HCT116 (cell line): ENCODE results near the gene OR51V1. TPM values are rescaled to one million over a fixed set of nuclear protein-coding genes. Genes with fewer than 3 reads are reported as not detected.

Source experiments
- total RNA-seq: library from RNA; stranded (reverse); gene quantifications from one replicate; pipeline ENCODE4 v1.2.1, GENCODE V29; 2021; ENCODE audit not compliant: unreplicated experiment

Gene OR51V1
- total RNA-seq, 1 experiment from 2014 or later, result not detected

Other genes with a start within 250 kb of the OR51V1 start
- not detected for gene OR51A2, start 245.0 kb downstream of the OR51V1 start, total RNA-seq
- not detected for gene OR51L1, start 205.8 kb downstream of the OR51V1 start, total RNA-seq
- not detected for gene OR52J3, start 154.2 kb downstream of the OR51V1 start, total RNA-seq
- not detected for gene OR52E2, start 141.1 kb downstream of the OR51V1 start, total RNA-seq
- gene OR52E1, start 131.1 kb downstream of the OR51V1 start, total RNA-seq, result not detected
- not detected for gene OR52A5, start 62.3 kb downstream of the OR51V1 start, total RNA-seq
- not detected for gene OR52A1, start 45.9 kb downstream of the OR51V1 start, total RNA-seq
- not detected for gene HBB, start 26.4 kb upstream of the OR51V1 start, total RNA-seq
- not detected for gene HBD, start 33.8 kb upstream of the OR51V1 start, total RNA-seq
- gene HBG1, start 49.2 kb upstream of the OR51V1 start, total RNA-seq, result 3.6 TPM
- 48.1 TPM for gene HBG2, start 54.1 kb upstream of the OR51V1 start, total RNA-seq
- gene HBE1, start 69.3 kb upstream of the OR51V1 start, total RNA-seq, result 212 TPM
- gene OR51B4, start 101.3 kb upstream of the OR51V1 start, total RNA-seq, result 43.7 TPM
- 17.1 TPM for gene OR51B2, start 123.6 kb upstream of the OR51V1 start, total RNA-seq
- gene OR51B5, start 142.8 kb upstream of the OR51V1 start, total RNA-seq, result 140 TPM
- gene OR51B6, start 150.8 kb upstream of the OR51V1 start, total RNA-seq, result not detected
- not detected for gene OR51M1, start 183.1 kb upstream of the OR51V1 start, total RNA-seq
- not detected for gene OR51Q1, start 221.4 kb upstream of the OR51V1 start, total RNA-seq
- gene OR51I1, start 240.8 kb upstream of the OR51V1 start, total RNA-seq, result 23.1 TPM
- gene OR51I2, start 248.6 kb upstream of the OR51V1 start, total RNA-seq, result not detected